Right lobe of liver (tissue), 4 donors: ENCODE data around the gene UGT1A8.

ENCODE experiments used
- POLR2A ChIP-seq: fragments of 450-650 bp; IDR thresholded peaks from one replicate; pipeline ENCODE4 v1.6.1; 2017; ENCODE audit warnings: antibody characterized with exemption, mild to moderate bottlenecking
- TF ChIP-seq, protein P1 (sequence below), 4 donors: fragments of 200-600 bp in 3 of 4; fragments of 450-650 bp in 1 of 4; IDR thresholded peaks; one replicate each; pipeline versions ENCODE4 v1.5.1 to v1.8.0; 2016 to 2022; ENCODE audit warnings: antibody characterized with exemption in 4 of 4, mild to moderate bottlenecking in 2 of 4
- donor health status: DM: no; HTN: no; CAD: no.
- donor health status: DM: no; HTN: no; CAD: no.
- donor health status: DM: no; HTN: yes; CAD: no.

DNA sequence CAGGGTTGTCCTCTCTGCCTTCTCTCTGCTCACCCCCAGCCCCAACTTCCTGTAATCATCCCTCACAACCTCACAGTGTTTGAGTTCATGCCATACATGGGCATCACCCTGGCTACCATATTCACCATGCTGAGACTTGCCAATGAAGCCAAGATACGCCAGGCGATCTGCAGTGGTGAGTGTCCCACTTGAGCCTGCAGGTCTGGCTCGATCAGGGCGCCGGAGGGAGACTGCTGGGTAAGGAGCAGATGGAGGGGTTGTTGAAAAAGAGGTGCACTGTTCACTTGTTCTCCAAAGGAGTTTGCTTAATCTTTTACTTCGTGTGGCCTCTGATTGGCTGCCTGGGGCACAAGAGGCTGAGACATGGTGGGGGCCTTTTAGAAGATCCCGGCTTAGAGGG, 175.3 kb downstream of the UGT1A8 start:
- TF ChIP-seq, protein P1, sequence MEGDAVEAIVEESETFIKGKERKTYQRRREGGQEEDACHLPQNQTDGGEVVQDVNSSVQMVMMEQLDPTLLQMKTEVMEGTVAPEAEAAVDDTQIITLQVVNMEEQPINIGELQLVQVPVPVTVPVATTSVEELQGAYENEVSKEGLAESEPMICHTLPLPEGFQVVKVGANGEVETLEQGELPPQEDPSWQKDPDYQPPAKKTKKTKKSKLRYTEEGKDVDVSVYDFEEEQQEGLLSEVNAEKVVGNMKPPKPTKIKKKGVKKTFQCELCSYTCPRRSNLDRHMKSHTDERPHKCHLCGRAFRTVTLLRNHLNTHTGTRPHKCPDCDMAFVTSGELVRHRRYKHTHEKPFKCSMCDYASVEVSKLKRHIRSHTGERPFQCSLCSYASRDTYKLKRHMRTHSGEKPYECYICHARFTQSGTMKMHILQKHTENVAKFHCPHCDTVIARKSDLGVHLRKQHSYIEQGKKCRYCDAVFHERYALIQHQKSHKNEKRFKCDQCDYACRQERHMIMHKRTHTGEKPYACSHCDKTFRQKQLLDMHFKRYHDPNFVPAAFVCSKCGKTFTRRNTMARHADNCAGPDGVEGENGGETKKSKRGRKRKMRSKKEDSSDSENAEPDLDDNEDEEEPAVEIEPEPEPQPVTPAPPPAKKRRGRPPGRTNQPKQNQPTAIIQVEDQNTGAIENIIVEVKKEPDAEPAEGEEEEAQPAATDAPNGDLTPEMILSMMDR (IDR thresholded peaks at IDR 0.05), result no peak
- no peak for TF ChIP-seq POLR2A
